ENCODE measurements around the gene SFSWAP.
"Not testable (repeated sequence)": the region's sequence is repeated elsewhere in the genome, so short reads cannot be mapped to it uniquely, and the experiment has no call there.

The SFSWAP gene

GRCh38 chr12:131735476-131736445 lies 24.9 kb downstream of the SFSWAP start:
- 0 out of 22 replicates have a peak overlapping the region, but pooled peaks of 1 of the 11 experiments have one; percentile 5 for H3K9ac ChIP-seq
- peaks cover 10 to 92% (median 44%) of the 10 kb centered on the region in 11 experiments; a peak in 20 of 22 replicates for H4K20me1 ChIP-seq
- H3K27ac ChIP-seq, result no peak overlapping the region
- no peak for TF ChIP-seq Cebpa-rat (IDR thresholded peaks at IDR 0.05)
- no peaks in the 10 kb centered on the region for H3K27me3 ChIP-seq
- no peak overlapping the region for H3K4me3 ChIP-seq
- no peaks in the 10 kb centered on the region for H3K4me1 ChIP-seq
- peaks cover 81 to 98% (median 95%) of the 10 kb centered on the region in 11 experiments for H3K36me3 ChIP-seq
- H3K9me3 ChIP-seq (replicated peaks in 1 of 11), result peaks cover 0 to 8% (median 0%) of the 10 kb centered on the region in 11 experiments; a peak in 5 of 22 replicates
- H3K4me2 ChIP-seq, result no peak overlapping the region

- H3K36me3 ChIP-seq, result peaks cover 81 to 98% (median 95%) of the 10 kb centered on the region in 11 experiments
- H3K4me2 ChIP-seq, result no peak overlapping the region
- TF ChIP-seq Cebpa-rat (IDR thresholded peaks at IDR 0.05), result no peak
- H3K9ac ChIP-seq, result no peak overlapping the region
- H3K4me3 ChIP-seq, result no peak overlapping the region
- no peak overlapping the region for H3K27ac ChIP-seq
- H3K9me3 ChIP-seq (replicated peaks in 1 of 11), result peaks cover 3 to 17% (median 7%) of the 10 kb centered on the region in 11 experiments
- no peaks in the 10 kb centered on the region for H3K4me1 ChIP-seq
- peaks cover 10 to 89% (median 41%) of the 10 kb centered on the region in 11 experiments; a peak in 20 of 22 replicates for H4K20me1 ChIP-seq
- no peaks in the 10 kb centered on the region for H3K27me3 ChIP-seq
These were observed 25.7 kb downstream of the SFSWAP start for GRCh38 chr12:131736446-131737149.

GRCh38 chr12:131737150-131737827 lies 26.4 kb downstream of the SFSWAP start:
- TF ChIP-seq Cebpa-rat (IDR thresholded peaks at IDR 0.05), result no peak
- H3K27ac ChIP-seq, result no peak overlapping the region
- H3K27me3 ChIP-seq, result no peaks in the 10 kb centered on the region
- H3K9me3 ChIP-seq (replicated peaks in 1 of 11), result peaks cover 10 to 24% (median 14%) of the 10 kb centered on the region in 11 experiments
- no peak overlapping the region for H3K4me2 ChIP-seq
- no peak overlapping the region for H3K4me3 ChIP-seq
- H3K36me3 ChIP-seq, result peaks cover 81 to 98% (median 95%) of the 10 kb centered on the region in 11 experiments
- no peak overlapping the region for H3K9ac ChIP-seq
- no peaks in the 10 kb centered on the region for H3K4me1 ChIP-seq
- peaks cover 10 to 82% (median 40%) of the 10 kb centered on the region in 11 experiments; a peak in 19 of 22 replicates for H4K20me1 ChIP-seq

GRCh38 chr12:131738196-131738595 lies 27.3 kb downstream of the SFSWAP start:
- H3K4me3 ChIP-seq, result no peak overlapping the region
- no peak overlapping the region for H3K4me2 ChIP-seq
- H3K4me1 ChIP-seq, result no peaks in the 10 kb centered on the region
- peaks cover 7 to 73% (median 31%) of the 10 kb centered on the region in 11 experiments; a peak in 17 of 22 replicates for H4K20me1 ChIP-seq
- no peak for TF ChIP-seq Cebpa-rat (IDR thresholded peaks at IDR 0.05)
- H3K9me3 ChIP-seq (replicated peaks in 1 of 11), result peaks cover 19 to 33% (median 23%) of the 10 kb centered on the region in 11 experiments
- no peaks in the 10 kb centered on the region for H3K27me3 ChIP-seq
- H3K36me3 ChIP-seq, result peaks cover 81 to 98% (median 95%) of the 10 kb centered on the region in 11 experiments
- no peak overlapping the region for H3K27ac ChIP-seq
- H3K9ac ChIP-seq, result no peak overlapping the region

GRCh38 chr12:131740626-131741025 lies 29.7 kb downstream of the SFSWAP start:
- Histone ChIP-seq H3K27me3 (no peaks in the 10 kb centered on the region), H3K4me3 (no peak overlapping the region), H3K4me2 (no peak overlapping the region), H3K27ac (no peak overlapping the region), H3K9ac (no peak overlapping the region), H3K36me3 (peaks cover 83 to 98% (median 96%) of the 10 kb centered on the region in 11 experiments), H3K9me3 (replicated peaks in 1 of 11) (peaks cover 35 to 51% (median 41%) of the 10 kb centered on the region in 11 experiments), H4K20me1 (peaks cover 5 to 51% (median 13%) of the 10 kb centered on the region in 11 experiments; a peak in 16 of 22 replicates), H3K4me1 (no peaks in the 10 kb centered on the region)
- no peak for TF ChIP-seq Cebpa-rat (IDR thresholded peaks at IDR 0.05)

- H3K27ac ChIP-seq, H3K27me3 ChIP-seq, H3K9ac ChIP-seq, H3K4me1 ChIP-seq, H3K4me2 ChIP-seq: not testable (repeated sequence)
- Histone ChIP-seq H3K4me3 (peak overlapping the region in 3 of 10 experiments; percentile 32 to 37 (median 32); a peak in 4 of 20 replicates), H4K20me1 (peaks cover 0 to 47% (median 16%) of the 10 kb centered on the region in 11 experiments; a peak in 16 of 22 replicates), H3K9me3 (replicated peaks in 1 of 11) (peaks cover 35 to 51% (median 41%) of the 10 kb centered on the region in 11 experiments), H3K36me3 (peaks cover 89 to 100% (median 96%) of the 10 kb centered on the region in 11 experiments)
These were observed 31.9 kb downstream of the SFSWAP start for GRCh38 chr12:131742761-131743160.

- not testable (repeated sequence) for H3K27ac ChIP-seq, H3K4me1 ChIP-seq, H3K9ac ChIP-seq, H3K4me2 ChIP-seq, H3K27me3 ChIP-seq
- Histone ChIP-seq H4K20me1 (peaks cover 0 to 50% (median 19%) of the 10 kb centered on the region in 11 experiments; a peak in 16 of 22 replicates), H3K36me3 (peaks cover 95 to 100% (median 98%) of the 10 kb centered on the region in 11 experiments), H3K4me3 (peak overlapping the region in 7 of 10 experiments; percentile 5 to 37 (median 32); a peak in 9 of 20 replicates), H3K9me3 (replicated peaks in 1 of 11) (peaks cover 35 to 51% (median 41%) of the 10 kb centered on the region in 11 experiments)
These were observed 32.5 kb downstream of the SFSWAP start for GRCh38 chr12:131743410-131743809.

GRCh38 chr12:131743880-131744279 lies 33.0 kb downstream of the SFSWAP start:
- H3K4me1 ChIP-seq, H3K9ac ChIP-seq, H3K4me2 ChIP-seq, H3K27ac ChIP-seq, H3K27me3 ChIP-seq: not testable (repeated sequence)
- Histone ChIP-seq H3K9me3 (replicated peaks in 1 of 11) (peaks cover 35 to 51% (median 41%) of the 10 kb centered on the region in 11 experiments), H4K20me1 (peaks cover 4 to 52% (median 23%) of the 10 kb centered on the region in 11 experiments; a peak in 16 of 22 replicates), H3K36me3 (peaks cover 96 to 100% (median 98%) of the 10 kb centered on the region in 11 experiments), H3K4me3 (peak overlapping the region in 7 of 10 experiments; percentile 5 to 37 (median 32); a peak in 7 of 20 replicates)

- H3K36me3 ChIP-seq, result peaks cover 96 to 100% (median 98%) of the 10 kb centered on the region in 11 experiments
These were observed 33.8 kb downstream of the SFSWAP start for GRCh38 chr12:131744675-131745074.

More at GRCh38 chr12:131744675-131745074, 33.8 kb downstream of the SFSWAP start:
- not testable (repeated sequence) for H3K27ac ChIP-seq, H3K27me3 ChIP-seq, H3K4me1 ChIP-seq, H3K9ac ChIP-seq, H3K4me2 ChIP-seq
- Histone ChIP-seq H4K20me1 (peaks cover 10 to 52% (median 29%) of the 10 kb centered on the region in 11 experiments; a peak in 19 of 22 replicates), H3K9me3 (replicated peaks in 1 of 11) (peaks cover 35 to 51% (median 41%) of the 10 kb centered on the region in 11 experiments), H3K4me3 (0 out of 20 replicates have a peak overlapping the region, but pooled peaks of 1 of the 10 experiments have one; percentile 5)
